ENCODE data around the gene TAF1C.
"Not testable (repeated sequence)": the region's sequence is repeated elsewhere in the genome, so short reads cannot be mapped to it uniquely, and the experiment has no call there.

TAF1C gene

GRCh38 chr16:84186685-84187437 lies at the start of gene TAF1C:
Gene TAF1C (minus strand): TSS chr16:84187057. CDS start chr16:84184988, 2,069 bp downstream.
- peak; percentile 91 for DNase-seq

GRCh38 chr16:84234321-84235241 lies 47.7 kb upstream of the TAF1C start:
- DNase-seq, result no peak

- DNase-seq, result no peak
Observed at GRCh38 chr16:84233748-84234147, 46.9 kb upstream of the TAF1C start.

- no peak for DNase-seq
Observed at GRCh38 chr16:84232969-84233368, 46.1 kb upstream of the TAF1C start.

- no peak for DNase-seq
Observed at GRCh38 chr16:84232060-84232459, 45.2 kb upstream of the TAF1C start.

GRCh38 chr16:84229471-84229870 lies 42.6 kb upstream of the TAF1C start:
- no peak for DNase-seq

- no peak for DNase-seq
Observed at GRCh38 chr16:84228256-84228838, 41.5 kb upstream of the TAF1C start.

GRCh38 chr16:84227548-84227947 lies 40.7 kb upstream of the TAF1C start:
- DNase-seq, result no peak

GRCh38 chr16:84226026-84226425 lies 39.2 kb upstream of the TAF1C start:
- no peak for DNase-seq

GRCh38 chr16:84225571-84225970 lies 38.7 kb upstream of the TAF1C start:
- no peak for DNase-seq

GRCh38 chr16:84225126-84225525 lies 38.3 kb upstream of the TAF1C start:
- DNase-seq, result no peak

- DNase-seq, result no peak
Observed at GRCh38 chr16:84224554-84224953, 37.7 kb upstream of the TAF1C start.

- DNase-seq, result no peak
Observed at GRCh38 chr16:84223456-84223855, 36.6 kb upstream of the TAF1C start.

- no peak for DNase-seq
Observed at GRCh38 chr16:84220851-84221250, 34.0 kb upstream of the TAF1C start.

GRCh38 chr16:84218956-84219355 lies 32.1 kb upstream of the TAF1C start:
- DNase-seq, result no peak

- no peak for DNase-seq
Observed at GRCh38 chr16:84218176-84218823, 31.4 kb upstream of the TAF1C start.

GRCh38 chr16:84216144-84216543 lies 29.3 kb upstream of the TAF1C start:
- DNase-seq, result not testable (repeated sequence)

GRCh38 chr16:84215531-84215930 lies 28.7 kb upstream of the TAF1C start:
- no peak for DNase-seq

- no peak for DNase-seq
Observed at GRCh38 chr16:84214451-84215066, 27.7 kb upstream of the TAF1C start.

GRCh38 chr16:84212631-84213030 lies 25.8 kb upstream of the TAF1C start:
- no peak for DNase-seq

GRCh38 chr16:84212154-84212553 lies 25.3 kb upstream of the TAF1C start:
- DNase-seq, result no peak

GRCh38 chr16:84209989-84210388 lies 23.1 kb upstream of the TAF1C start:
- DNase-seq, result no peak

- DNase-seq, result no peak
Observed at GRCh38 chr16:84207879-84208278, 21.0 kb upstream of the TAF1C start.
